Stimulated activated CD4-positive, alpha-beta T cell treated with anti-CD3 and anti-CD28 coated beads, TNF-alpha, amount 100 ng/mL, for 24 hours (primary cell): ENCODE results near the gene LIF.

Experiments used
- DNase-seq, 3 experiments: peaks; one replicate each; pipeline ENCODE4 v3.0.0-alpha.2; 2020; ENCODE audit warnings: low read depth in 3 of 3

Gene LIF

GRCh38 chr22:30265131-30265720 is 18.7 kb upstream of the LIF start:
- no peak for DNase-seq

- DNase-seq: no peak
Observed at GRCh38 chr22:30263883-30264282, 17.3 kb upstream of the LIF start.

- DNase-seq: peak; percentile 61 to 80 (median 72)
Observed at GRCh38 chr22:30262917-30263741, 16.6 kb upstream of the LIF start.

GRCh38 chr22:30262112-30262511 is 15.6 kb upstream of the LIF start:
- no peak for DNase-seq

GRCh38 chr22:30261134-30261533 is 14.6 kb upstream of the LIF start:
- no peak for DNase-seq

- DNase-seq: no peak
Observed at GRCh38 chr22:30260682-30261081, 14.1 kb upstream of the LIF start.

GRCh38 chr22:30260276-30260675 is 13.7 kb upstream of the LIF start:
- no peak for DNase-seq

- no peak for DNase-seq
Observed at GRCh38 chr22:30254314-30254713, 7.8 kb upstream of the LIF start.

- no peak for DNase-seq
Observed at GRCh38 chr22:30253205-30253852, 6.8 kb upstream of the LIF start.

GRCh38 chr22:30252411-30253204 is 6.0 kb upstream of the LIF start:
- no peak for DNase-seq

- no peak for DNase-seq
Observed at GRCh38 chr22:30251711-30252110, 5.2 kb upstream of the LIF start.

- DNase-seq: no peak
Observed at GRCh38 chr22:30250661-30251267, 4.2 kb upstream of the LIF start.

- DNase-seq: no peak
Observed at GRCh38 chr22:30250039-30250565, 3.5 kb upstream of the LIF start.

GRCh38 chr22:30249049-30250038 is 2.8 kb upstream of the LIF start:
- DNase-seq: no peak

GRCh38 chr22:30248484-30248883 is 1.9 kb upstream of the LIF start:
- DNase-seq: no peak

GRCh38 chr22:30247974-30248373 is 1.4 kb upstream of the LIF start:
- DNase-seq: no peak

GRCh38 chr22:30247561-30247960 is 1.0 kb upstream of the LIF start:
- DNase-seq: no peak

GRCh38 chr22:30246814-30247376 is 336 bp upstream of the LIF start:
- DNase-seq: no peak

- DNase-seq: no peak
Observed at GRCh38 chr22:30245181-30245984, 1.2 kb downstream of the LIF start.
